HG02981 (cell line): ENCODE results near the gene SUGP2.
"Not testable (repeated sequence)": the region's sequence is repeated elsewhere in the genome, so short reads cannot be mapped to it uniquely, and the experiment has no call there.

ENCODE experiments used
- ATAC-seq: cut with Tn5 transposase; IDR thresholded peaks from one replicate; pipeline ENCODE4 v1.9.1; 2021; ENCODE audit warnings: mild to moderate bottlenecking, moderate library complexity; ENCODE audit not compliant: unreplicated experiment

Gene SUGP2

DNA sequence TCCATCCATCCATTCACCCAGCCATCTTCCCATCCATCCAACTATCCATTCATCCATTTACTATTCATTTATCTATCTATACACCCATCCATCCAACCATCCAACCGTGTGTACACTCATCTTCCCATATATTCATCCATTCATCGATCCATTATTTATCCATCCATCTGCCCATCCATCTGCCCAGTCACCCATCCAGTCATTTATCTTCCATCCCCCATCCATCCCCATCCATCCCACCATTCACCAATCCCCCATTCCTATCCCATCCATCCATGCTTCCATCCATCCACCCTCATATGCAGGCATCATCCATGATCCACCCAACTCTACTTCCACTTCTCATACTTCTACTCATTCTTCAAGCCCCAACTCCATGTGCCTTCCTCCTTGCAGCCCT is 78.3 kb downstream of the SUGP2 start:
- ATAC-seq, result no peak

DNA sequence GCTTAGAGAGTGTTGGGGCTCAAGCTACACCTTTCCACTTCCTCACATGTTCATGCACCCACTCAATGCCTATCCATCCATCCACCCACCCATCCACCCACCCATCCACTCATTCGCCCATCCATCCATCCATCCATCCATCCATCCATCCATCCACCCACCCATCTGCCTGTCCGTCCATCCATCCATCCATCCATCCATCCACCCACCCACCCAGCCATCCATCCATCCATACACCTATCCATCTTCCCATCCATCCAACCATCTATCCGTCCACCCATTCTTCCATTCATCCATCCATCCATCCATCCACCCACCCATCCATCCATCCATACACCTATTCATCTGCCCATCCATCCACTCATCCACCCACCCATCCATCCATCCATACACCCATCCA is 79.2 kb downstream of the SUGP2 start:
- ATAC-seq, result no peak

DNA sequence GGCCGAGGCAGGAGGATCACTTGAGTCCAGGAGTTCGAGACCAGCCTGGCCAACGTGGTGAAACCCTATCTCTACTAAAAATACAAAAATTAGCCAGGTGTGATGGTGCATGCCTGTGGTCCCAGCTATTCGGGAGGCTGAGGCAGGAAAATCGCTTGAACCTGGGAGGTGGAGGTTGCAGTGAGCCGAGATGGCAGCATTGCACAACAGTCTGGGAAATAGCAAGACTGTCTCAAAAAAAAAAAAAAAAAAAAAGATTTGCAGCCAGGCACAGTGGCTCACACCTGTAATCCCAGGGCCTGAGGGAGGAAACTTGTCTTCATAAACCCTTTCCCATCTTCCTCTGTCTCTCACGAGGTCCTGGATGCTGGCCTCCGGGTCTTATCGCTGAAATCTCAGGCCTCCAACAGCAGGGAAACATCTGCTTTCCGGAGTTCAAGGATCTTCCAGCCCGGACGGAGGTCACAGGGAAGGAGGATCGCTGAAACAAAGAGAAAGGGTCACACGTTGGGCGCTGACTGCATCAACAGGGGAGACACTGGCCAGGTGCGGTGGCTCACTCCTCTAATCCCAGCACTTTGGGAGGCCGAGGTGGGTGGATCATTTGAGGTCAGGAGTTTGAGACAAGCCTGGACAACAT is 80.8 kb downstream of the SUGP2 start:
- ATAC-seq, result not testable (repeated sequence)

DNA sequence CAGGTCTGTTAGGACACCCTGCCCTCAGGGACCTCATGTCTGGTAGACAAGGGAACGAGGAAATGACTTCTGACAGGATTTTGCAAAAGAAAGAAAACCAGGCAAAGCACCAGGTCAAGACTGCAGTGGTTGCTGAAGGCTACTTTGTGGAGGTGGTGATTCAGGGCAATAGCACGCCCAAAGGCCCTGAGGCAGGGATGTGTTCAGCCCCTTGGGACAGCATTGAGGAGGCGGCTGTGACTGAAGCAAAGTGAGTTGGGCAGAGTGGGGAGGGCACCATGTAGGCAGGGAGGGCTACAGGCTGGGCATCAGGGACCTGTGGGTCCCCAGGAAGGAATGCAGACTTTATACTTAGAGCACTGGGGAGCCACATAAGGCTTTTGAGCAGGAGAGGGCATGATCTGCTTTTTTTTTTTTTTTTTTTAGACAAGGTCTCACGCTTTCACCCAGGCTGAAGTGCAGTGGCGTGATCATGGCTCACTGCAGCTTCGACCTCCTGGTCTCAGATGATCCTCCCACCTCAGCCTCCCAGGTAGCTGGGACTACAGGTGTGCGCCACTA is 81.5 kb downstream of the SUGP2 start:
- ATAC-seq, result no peak

DNA sequence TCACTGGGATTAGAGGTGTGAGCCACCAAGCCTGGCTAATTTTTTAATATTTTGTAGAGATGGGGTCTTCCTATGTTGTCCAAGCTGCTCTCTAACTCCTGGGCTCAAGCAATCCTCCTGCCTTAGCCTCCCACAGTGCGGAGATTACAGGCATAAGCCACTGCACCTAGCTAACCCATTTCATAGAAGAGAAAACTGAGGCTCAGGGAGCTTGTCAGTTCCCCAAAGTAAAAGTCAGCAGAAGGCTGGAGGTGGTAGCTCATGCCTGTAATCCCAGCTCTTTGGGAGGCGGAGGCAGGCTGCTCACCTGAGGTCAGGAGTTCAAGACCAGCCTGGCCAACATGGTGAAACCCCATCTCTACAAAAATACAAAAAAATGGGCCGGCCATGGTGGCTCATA is 83.5 kb downstream of the SUGP2 start:
- no peak for ATAC-seq

DNA sequence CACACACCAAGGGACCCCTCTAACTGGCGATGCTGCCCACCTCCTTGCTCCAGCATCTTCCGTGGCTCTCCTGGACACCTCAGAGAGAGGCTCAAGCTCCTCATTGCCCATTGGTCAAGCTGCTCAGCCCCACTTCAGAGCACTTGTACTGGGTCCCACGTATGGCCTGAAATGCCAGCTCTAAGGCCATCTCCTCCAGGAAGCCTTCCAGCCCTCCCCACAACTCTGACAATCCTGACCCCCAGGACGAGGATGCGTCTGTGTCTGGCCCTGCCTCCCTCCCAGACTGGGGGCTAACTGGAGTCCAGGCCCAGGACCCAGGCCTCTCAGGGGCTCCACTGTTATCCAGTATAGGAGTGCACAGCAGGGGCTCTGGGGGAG is 84.4 kb downstream of the SUGP2 start:
- no peak for ATAC-seq

DNA sequence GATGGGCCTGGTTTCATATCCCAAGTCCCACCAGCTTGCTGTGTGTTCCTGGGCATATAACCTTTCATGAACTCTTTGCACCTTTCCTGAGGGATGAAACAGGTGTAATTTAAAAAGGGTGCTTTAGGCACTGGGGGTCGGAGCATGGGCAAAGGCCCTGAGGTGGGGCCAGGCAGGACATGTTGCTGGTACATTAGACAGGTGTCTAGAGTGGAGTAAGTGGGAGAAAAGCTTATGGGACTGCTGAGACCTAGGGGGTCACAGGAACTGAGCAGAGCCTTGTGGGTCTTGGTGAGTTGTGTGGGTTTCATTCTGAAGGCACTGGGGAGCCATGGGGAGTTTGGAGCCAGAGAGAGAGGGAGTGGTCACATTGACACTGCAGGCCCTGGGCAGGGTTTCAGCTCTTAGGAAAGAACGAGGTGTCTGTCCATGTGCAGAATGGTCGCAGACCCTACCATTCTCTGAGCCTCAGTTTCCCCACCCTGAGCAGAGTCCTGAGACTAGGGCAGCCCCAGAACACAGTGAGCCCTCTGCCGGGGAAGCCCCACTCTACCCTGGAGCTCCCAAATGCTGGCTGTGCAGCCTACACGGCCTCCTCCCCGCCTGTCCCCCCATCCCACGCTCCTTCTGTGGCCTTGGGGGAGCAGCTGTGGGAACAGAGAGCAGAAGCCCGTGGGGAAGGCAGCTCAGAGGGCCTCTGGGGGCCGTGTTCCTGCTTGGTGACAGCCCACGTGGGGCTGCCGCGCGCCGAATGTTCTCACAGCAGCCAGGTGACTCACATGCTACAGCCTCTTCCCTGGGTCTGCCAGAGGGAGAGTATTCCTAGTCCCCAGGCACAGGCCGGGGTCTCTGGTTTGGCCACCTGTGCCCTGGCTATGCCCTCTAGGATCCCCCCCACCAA is 85.0 kb downstream of the SUGP2 start:
- no peak for ATAC-seq

DNA sequence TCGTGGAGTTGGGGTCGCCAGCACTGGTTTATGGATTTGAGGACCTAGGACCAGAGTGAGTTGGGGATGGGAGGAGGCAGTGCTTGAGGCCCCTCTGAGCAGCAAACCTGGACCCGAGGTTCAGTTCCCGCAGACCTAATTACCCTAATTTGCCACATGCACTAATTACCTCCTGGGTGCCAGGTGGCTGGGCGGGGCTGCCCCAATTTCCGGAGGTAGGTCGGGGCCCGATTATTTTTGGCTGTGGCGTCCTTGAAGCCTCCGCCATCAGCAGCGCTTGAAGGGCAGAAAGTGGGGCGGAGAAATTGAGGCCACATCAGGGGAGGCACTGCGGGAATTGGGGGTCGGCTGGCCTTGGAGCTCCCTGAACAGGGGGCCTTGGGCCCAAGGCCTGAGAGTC is 86.4 kb downstream of the SUGP2 start:
- ATAC-seq, result no peak

DNA sequence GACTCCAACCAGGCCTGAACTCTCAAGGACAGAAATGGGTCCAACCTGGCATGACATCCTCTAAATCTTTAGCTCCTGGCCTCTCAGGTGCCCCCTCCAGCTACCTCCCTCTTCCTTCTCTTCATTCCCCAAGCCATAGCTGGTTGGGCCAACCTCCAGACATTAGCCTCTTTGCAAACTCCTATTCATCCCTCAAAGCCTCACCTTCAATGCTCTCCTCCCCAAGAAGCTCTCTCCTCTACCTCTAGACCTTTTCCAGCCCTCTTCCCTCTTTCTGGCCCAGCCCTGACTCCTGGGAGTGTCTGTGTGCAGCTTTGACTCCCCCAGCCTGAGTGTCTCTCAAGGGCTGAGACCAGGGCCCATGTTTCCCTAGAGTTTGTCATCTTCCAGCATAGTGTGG is 87.0 kb downstream of the SUGP2 start:
- ATAC-seq, result no peak

DNA sequence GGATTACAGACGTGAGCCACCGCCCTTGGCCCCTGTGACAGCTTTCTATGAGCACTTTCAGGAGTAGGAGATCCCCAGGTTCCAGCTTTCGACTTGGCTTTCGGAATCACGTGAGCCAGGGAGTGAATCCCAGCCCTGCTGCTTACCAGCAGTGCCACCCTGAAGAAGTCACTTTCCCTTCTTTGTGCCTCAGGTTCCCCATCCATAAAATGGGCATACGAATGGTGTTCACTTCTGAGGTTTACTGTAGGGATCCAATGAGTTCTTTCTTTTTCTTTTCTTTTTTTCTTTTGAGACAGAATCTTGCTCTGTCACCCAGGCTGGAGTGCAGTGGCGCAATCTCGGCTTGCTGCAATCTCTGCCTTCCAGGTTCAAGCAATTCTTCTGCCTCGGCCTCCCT is 88.0 kb downstream of the SUGP2 start:
- no peak for ATAC-seq

DNA sequence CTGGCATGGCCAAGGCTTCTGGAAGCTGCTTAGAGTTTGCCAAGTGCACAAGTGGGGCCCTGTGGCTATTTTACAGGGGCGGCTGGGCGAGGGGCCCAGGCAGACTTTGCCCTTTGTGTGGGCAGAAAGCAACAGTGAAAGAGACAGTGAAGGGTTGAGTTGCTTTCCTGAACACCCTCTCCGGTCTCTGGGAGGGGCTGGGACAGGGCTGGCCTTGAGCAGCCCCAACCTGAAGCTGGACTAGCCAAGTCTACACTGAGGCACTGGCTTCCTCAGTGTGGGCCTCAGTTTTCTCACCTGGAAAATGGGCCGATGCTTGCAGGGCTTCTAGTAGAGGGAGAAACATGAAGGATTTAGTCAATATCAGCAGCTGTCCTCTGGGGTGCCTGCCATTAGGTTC is 89.9 kb downstream of the SUGP2 start:
- no peak for ATAC-seq

DNA sequence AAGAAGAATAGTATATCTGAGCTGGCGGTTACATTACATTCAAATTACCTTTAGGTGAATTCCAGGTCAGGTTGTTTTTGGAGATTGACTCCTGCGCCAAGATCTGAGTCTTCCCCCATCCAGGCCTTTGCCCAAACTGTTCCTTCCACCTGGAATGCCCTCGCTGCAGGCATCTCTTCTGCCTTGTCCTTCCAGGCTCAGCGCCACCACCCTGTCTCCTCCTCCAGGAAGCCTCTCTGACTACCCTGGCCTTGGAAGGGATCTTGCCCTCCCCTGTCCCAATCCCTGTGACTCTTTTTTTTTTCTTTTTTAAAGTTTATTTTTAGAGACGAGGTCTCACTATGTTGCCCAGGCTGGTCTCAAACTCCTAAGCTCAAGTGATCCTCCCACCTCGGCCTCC is 90.6 kb downstream of the SUGP2 start:
- no peak for ATAC-seq

DNA sequence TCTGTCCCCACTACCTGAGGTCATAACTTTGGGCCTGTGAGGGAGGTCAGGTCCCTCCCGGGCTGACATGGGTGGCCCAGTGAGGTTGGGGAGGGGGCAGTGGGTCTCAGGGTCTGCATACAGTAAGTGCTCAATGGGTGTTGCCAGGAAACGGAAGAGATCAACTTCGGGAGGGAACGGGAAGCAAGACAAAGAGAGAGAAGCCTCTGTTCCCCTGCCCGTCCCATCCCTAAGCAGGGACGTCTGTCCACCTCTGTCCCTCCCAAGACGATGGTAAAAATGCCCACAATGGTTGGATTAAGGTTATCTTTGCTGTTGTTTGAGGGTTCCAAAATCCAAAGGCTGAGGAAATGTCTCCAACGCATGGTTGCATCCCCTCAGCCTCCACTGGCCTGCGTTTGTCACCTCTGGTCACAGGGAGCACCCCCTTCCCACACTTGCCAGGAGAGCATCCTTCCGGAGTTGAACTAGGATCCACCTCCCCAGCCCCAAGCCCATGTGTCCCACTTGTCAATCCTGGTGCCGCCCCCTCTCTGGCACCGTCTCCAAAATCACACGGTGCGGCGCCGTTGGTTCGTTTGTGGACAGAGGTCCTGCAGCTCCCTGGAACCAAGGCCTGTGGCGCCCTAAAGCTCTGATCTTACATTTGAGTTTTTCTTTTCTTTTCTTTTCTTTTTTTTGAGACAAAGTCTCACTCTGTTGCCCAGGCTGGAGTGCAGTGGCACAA is 91.5 kb downstream of the SUGP2 start:
- ATAC-seq, result no peak
